Islet of Langerhans (tissue), 1 donor: ENCODE measurements around the gene CCDC154.

Source experiments
- FAIRE-seq: peaks from one replicate; lab custom pipeline; 2011; peaks lifted over from hg19 to GRCh38; lab: Jason Lieb, UNC

Gene CCDC154

DNA sequence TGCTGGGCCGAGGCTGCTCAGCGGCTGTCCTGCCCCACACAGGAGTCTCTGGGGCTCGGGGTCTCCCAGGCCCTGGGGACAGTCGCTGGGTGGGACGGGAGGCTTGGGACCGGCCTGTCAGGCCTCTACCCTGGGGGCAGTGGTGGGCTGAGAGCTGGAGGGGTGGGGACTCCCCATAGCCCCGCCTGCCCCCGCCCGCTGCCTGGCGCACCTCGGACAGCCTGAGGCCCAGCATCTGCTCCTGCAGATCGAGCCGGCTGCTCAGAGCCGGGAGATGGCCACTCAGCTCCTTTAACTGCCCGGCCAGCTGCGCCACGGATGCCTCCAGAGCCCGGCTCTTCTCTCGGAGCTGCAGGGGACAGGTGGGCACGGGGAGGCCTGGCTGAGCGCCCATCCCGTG, 6.8 kb downstream of the CCDC154 start:
- FAIRE-seq, result no peak

DNA sequence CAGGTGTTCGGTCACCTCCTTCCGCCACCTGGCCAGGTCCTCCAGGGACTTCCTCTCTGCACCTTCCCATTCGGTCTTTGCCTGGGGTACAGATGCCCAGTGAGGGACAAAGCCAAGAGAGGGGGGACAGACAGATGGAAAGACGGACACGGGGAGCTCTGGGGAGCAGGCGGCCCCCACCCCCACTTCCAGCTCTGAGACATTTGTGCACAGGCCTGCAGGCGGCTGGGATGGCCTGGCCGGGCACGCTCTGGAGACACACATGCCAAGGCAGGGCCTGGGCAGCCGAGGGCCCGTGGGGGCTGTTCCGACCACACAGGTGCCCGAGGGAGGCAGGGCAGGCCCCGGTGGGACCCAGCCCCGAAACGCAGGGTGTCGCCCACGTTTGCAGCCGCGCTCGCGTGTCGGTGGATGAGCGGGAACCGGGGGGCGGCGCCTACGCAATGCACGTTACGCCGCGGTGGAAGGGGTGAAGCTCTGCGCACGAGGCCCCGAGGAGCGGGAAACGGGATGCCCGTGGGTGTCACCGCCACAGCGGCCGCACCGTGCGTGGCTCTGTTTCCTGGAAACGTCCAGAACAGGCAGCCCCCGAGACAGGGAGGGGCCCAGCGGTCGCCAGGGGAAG, 7.5 kb downstream of the CCDC154 start:
- no peak for FAIRE-seq

DNA sequence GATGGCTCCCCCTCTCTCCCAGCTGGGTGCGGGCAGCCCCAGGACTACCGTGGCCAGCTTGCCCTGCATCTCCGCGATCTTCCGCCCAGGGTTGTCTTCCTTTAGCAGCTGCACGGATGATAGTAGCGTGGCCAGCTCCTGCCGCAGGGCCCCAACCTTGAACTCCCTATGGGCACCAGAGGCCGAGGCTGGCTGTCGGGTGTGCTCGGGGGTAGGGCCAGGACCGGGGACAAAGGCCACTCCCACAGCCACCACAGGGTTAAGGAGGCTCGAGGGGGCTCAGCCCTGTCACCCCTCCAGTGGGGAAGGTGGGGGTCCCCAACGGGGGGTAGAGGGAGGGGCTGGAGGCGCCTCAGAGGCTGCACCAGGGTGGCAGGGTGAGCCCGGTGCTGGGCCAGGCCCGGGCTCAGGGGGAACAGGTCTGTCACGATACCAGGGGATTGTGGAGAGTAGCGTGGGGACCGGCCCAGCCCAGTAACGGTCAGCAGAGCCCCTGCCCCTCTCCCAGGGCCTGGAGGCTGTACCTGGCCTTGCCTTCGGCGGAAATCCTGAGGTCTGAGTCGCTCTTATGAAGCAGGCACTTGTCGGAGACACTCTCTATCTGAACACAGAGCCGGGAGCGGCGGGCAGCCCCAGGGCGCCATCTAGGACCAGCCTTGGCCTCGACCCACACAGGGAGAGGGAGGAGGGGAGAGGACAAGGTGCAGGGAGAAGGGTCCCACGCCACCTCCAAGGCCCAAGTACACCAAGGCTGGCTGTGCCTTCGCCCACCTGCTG, 8.2 kb downstream of the CCDC154 start:
- FAIRE-seq, result no peak

DNA sequence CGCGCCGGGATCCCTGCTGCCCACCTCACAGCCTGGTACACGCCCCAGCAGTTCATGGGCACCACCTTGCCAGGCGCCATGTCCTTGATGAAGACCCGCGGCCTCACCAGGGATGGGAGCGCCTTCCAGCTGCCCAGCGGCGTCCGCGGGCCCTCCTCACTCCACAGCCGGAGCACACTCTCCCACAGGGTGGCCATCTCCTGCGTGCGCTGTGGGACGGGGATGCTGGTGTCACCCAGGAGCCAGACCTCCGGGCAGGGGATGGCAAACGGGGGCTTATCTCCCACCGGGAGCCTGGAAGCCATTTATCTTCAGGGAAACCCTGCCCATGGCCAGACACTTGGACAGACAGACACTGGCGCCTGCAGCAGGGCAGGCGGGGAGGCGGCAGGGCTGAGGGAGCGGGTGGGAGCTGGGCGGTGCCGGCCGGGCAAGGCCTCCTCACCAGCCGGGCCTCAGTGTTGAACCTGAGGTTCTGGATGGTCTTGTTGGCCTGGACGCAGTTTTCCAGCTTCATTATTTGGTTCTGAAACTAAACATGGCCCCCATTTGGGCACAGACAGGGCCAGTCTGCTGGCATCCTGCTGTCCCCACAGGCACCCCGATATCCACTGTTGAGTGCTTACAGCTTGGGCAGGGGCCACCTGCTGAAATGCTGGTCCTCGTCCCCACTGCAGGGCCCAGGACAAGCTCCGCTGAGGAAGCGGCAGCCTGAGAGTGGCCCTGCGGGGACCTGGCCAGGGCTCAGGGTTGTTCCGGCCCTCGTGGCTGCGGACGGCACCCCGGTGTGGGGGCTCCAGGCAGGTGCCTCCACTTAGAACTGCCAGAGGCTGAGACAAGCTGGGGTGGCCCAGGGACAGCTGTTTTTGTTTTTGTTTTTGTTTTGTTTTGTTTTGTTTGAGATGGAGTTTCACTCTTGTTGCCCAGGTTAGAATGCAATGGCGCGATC, 9.4 kb downstream of the CCDC154 start:
- FAIRE-seq, result no peak

DNA sequence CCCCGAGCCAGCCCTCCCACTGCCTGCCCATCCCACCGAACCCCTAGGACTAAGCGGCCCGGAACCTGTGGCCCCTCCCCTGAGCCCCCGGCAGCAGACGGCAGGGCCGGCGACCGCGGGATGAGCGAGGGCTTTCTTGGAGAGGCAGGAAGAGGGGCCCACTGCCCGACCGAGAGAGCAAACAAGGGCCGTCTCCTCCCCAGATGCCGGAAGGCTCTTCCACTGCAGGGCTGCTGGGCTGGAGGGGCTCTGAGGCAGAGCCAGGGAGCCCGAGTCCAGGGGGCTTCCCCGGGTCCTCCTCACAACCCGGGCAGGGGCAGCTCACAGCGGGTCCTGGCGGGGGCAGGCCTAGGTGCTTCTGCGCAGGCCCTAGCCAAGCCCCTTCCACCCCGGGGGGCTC, 10.6 kb downstream of the CCDC154 start:
- no peak for FAIRE-seq

DNA sequence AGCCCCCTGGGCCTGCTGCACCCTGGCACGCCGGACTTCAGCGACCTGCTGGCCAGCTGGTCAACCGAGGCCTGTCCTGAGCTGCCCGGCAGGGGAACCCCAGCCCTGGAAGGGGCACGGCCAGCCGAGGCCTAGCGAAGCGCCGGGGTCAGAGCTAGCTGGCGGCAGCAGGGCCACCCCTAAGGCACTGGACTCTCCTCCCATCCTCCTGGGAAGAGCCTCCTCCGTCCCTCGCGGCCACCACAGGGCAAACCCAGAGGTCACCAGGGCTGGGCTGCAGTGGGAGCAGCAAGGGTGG, 11.1 kb downstream of the CCDC154 start:
- FAIRE-seq, result no peak

DNA sequence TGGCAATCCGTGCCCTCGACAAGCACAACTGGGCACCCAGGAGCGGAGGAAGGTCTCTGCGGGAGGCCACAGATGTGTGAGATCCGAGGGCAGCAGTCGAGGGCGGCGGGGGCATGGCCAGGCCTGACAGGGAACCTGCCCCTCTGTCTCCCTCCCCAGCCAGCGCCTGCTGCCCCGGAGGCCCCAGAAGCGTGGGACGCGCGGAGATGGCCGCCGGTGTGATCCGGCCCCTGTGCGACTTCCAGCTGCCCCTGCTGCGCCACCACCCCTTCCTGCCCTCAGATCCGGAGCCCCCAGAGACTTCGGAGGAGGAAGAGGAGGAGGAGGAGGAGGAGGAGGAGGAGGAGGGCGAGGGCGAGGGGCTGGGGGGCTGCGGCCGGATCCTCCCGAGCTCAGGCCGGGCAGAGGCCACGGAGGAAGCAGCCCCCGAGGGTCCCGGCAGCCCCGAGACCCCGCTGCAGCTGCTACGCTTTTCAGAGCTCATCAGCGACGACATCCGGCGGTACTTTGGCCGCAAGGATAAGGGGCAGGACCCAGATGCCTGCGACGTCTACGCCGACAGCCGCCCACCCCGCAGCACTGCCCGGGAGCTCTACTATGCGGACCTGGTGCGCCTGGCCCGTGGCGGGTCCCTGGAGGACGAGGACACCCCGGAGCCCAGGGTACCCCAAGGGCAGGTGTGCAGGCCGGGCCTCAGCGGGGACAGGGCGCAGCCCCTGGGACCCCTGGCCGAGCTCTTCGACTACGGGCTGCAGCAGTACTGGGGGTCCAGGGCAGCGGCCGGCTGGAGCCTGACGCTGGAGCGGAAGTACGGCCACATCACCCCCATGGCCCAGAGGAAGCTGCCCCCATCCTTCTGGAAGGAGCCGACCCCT, 11.7 kb downstream of the CCDC154 start:
- FAIRE-seq, result no peak

DNA sequence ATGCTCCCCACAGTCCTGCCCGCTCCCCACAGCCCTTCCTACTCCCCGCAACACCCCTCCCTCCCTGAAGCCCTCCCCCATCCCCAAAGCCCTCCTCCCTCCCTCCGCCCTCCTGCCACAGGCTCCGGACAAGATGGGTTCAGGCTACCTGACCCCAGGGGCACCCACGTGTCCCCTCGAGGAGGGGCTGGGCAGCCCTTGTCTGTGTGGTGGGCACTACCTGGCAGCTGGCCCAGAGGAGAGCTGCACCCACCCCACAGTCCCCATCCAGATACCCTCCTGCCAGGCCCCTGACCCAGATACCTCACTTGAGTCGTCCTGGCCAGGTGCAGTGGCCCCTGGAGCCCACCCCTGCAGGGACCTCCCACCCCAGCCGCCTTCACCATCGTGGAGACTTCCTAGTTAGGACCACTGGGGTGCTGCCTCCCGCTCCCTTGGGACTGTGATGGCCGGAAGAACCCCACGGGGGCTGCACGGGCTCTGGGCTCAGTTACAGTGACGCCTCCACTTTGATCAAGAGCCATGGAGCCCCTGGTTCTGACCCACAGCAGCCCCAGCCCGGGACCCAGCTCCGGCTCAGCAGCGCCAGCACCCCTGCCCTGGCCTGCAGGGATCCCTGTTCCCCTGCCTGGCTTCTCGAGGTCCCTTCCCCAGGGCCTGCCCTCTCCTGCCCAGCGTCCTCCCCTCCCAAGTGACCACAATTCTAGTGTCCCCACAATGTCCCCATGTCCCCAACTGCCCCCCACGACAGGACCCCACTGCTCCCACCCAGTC, 12.7 kb downstream of the CCDC154 start:
- no peak for FAIRE-seq

DNA sequence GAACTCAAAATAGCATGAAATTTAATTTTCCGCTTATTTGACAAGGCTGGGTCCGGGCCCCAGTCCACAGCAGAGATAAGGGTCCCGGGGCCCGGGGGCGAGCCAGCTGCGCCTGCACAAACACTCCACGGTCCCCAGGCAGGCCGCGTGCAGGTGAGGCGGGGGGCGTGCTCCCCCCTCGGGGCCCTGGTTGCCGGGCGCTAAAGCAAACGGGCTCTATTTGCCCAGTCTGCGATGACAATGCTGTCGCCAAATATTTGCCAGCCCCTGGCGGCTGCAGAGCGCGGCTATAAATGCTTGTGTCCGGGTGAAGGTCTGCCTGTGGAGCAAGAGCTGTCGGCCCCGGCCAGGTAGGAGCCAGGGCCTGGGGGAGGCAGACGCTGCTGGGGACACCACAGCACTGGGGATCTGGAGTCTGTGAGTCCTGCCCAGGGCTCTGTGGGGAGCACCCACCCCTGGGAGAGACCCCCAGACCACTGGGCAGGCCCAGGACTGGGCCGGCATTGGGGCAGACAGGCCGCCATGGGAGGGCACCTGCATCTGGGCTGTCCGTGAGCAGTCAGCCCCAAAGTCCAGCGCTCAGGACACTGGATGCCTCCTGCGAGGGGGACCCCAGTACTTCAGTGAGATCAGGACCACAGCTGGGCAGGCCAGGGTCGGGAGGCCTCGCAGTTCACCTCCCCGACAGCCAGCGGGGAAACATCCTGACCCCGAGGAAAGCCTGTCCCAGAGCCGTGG, 13.4 kb downstream of the CCDC154 start, which contains the start of gene PERCC1:
Gene PERCC1, plus strand, starts transcription at position 320 of the 738 bp plus-strand sequence. CDS start 1,516 bp downstream, outside the sequence.
- peak; percentile 30 for FAIRE-seq

DNA sequence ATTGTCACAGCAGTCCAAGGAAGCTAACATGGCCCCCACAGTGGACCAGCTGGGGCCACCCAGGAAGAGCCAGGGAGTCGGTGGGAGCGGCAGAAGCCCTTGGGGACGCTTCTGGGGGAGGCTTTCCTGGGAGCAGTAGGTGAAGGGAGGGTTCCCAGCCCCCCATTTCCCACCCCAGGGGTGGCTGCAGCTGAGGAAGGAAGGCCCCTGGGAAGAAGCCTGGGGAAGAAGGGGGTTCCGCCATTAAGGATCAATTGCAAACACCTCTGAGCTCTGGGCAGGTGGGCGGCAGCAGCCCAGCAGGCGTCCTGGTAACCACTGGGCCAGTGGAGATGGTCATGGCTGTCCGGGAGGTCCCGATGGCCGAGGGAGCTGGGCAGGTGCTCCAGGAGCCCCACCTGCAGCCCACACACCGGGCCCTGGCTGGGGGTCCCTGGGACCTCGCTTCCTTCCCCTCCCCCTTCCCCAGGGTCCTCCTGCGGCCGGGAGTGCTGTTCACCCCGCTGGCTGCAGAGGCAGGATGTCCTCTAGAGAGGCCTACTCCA, 14.1 kb downstream of the CCDC154 start:
- no peak for FAIRE-seq

DNA sequence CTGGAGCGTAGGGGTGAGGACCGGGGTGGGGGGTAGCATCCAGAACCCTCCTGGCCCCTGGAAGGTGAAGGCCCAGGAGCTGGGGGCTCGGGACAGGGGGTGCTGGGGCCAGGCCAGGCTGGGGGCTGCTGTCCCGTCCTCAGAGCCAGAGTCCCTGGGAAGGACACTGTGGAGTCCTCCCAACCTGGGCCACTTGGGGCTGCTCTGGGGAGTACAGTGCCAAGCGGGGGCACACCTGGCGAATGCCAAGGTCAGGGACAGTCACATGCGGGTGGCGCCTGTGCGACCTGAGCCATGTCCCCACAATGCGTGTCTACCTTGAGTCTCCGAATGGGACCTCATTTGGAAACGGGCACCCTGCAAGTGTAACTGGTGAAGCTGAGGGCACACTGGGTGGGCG, 14.7 kb downstream of the CCDC154 start:
- FAIRE-seq, result no peak

DNA sequence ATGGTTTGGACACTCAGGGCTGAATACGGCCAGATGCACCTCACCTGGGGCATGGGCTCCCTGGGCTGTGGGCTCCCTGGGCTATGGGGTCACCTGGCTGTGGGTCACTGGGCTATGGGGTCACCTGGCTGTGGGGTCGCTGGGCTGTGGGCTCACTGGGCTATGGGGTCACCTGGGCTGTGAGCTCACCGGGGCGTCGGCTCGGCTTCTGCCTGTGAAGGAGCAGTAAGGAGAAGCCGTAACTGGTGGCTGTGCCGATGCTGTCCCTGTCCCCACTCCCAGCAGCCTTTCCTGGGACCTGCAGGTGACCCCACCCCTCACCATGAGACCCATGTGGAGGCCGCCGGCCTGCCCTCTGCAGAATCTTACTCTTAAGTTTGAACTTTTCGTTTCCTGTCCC, 15.3 kb downstream of the CCDC154 start:
- no peak for FAIRE-seq

DNA sequence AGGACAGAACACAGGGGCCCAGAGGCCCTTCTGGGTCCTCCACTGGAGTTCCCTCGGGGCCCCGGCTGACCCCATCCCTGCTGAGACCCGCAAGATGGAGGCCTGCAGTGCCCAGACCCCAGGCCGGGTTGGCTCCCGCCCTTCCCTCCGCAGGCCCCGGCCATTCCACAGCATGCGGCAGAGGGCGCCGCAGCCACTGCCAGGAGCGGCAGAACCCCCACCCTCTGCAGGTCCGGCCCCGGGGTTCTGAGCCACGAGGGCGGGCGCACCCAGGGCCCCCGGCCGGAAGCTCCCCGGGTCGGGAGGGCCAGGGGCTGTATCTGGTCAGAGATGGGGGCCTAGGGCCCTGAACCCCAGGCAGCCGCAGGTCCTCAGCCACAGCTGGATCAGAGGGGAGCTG, 15.8 kb downstream of the CCDC154 start:
- no peak for FAIRE-seq

DNA sequence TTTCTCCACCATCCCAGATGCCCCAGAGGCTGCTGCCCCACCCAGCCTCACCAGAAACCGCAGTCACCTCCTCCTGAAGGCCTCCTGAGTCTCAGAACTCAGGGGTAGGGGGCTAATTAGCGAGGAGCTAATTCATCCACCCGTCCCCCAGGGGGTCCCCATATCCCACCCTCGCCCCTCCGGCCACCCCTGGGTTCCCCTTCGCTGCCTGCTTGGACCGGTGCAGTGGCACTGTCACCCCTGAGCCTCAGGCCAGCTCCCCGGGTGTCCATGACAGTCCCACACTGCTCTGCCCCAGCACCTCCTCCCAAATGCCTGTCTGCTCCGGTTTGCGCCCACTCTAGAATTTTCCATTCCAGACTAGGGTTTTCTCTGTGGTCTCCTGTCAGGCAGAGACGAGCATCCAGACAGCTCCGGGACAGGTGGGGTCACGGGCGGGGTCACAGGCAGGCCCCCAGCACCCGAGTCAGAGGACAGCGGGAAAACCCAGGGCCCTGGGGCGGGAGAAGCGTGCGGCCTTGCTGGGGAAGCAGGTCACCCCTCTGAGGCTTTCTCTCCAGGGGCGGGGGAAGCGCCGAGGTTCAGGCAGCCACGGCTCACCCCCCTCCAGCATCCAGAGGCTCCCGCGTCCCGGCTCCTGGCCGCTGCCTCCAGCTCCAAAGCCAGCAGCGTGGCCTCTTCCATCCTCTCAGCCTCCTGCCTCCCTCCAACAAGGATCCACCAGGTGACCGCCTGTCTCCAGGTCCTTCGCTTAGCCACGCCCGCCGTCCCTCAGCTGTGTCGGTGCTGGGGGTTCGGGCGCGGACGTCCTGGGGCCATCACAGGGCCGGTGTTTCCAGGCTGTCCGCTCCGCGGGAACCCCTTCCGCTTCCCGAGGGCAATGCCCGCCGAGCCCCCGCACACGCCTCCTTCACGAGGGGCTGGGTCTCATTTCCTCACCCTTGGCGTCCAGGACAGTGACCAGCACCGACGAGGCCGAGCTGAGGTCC, 16.6 kb downstream of the CCDC154 start:
- no peak for FAIRE-seq

DNA sequence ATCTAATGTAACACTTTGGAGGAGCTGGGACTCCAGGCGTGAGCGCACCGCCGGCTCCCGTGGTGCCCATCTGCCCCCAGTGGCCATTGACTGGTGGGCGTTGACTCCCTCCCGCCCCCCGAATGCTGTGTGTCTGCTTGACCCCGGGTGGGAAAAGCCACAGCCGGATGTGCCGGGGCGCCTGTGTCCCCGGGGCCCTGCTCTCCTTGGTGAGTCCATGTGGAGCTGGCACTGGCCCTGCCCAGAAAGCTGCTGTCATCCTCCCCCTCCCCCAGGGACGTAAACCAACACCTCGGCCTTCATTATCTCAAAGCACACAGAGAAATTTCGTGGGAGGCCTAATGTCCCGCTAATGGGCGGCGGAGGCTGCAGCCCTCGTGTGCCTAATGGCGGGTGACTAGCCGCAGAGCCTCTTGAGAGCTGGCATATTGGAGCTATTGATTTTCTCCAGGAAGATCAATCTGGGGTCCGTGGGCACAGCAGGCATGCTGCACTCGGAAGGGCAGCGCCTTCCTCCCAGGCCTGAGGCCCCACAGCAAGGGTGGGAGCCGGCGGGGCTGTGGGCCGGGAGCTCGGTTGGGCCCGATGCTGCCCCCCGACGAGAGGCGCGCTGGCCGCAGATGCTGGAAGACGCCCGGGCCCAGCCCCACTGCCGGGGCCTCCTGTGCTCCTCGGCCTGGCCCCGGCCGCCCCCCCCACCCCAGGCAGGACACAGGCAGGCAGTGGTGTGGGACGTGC, 17.5 kb downstream of the CCDC154 start:
- FAIRE-seq, result no peak

DNA sequence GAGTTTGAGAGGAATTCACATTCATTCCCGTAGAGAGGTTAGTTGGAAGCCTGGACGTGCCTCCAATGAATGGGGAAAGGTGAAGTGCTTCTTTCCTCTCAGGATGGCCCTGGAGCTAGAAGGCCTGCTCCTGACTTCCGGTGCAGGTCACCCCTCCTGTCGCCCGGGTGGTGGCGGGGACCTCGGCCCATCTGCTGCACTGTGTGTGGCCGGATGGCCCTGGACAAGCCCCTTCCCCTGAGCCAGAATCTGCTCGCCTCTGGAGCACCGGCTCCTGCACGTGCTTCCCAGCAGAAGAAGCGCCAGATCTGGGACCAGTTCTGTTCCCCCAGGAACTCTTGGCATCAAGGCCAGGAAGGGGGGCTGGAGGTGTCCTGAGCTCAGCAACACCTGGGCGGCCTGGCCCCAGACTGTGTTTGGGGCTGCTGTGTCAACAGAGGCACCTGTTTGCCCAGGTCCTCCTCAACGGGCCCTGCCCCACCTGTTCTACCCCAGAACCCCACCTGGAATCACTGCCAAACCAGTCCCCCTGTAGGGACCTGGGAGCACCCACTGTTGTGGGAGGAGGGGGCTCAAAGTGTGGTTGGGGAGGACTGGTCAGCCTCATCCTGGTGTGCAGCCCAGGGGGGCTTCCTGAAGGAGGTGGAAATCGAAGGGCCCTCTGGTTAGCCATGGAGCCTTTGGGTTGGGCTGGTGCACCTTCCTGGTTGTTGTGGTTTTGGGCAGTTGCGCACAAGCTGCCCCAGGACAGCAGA, 18.6 kb downstream of the CCDC154 start:
- no peak for FAIRE-seq

DNA sequence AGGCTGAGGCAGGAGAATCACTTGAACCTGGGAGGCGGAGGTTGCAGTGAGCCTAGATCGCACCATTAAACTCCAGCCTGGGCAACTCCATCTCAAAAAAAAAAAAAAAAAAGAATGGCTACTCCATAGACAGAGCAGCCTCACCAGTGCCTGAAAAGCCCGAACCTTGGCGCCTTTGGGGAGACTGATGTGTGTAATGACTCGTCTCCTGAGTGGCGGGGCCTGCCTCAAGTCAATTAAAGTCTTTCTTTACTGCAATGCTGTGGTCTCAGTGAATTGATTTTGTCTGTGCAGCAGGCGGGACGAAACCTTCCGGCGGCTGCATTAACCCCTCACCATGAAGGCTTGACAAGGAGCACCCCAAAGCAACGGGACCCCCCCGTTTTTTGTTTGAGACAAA, 20.3 kb downstream of the CCDC154 start:
- no peak for FAIRE-seq

DNA sequence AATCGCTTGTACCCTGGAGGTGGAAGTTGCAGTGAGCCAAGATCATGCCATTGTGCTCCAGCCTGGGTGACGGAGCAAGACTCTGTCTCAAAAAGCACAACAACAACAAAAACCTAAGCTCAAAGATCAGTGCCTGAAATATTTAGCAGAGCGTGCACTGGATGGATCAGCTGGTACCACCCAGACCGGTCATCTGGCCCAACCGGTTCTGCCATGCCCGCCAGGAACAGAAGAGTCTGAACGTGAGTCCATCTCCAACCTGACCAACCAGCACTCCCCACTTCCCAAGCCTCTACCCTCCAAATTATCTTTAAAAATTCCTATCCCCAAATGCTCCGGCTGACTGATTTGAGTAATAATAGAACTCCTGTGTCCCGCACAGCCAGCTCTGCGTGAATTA, 22.3 kb downstream of the CCDC154 start:
- FAIRE-seq, result no peak
